Motor neuron (in vitro differentiated cells): Measurements from ENCODE around the gene DAAM2. TPM values are rescaled to one million over a fixed set of nuclear protein-coding genes. Genes with fewer than 3 reads are reported as not detected.

Source experiments
- ATAC-seq, 8 experiments: fragments of 200-7000 bp; cut with Tn5 transposase; replicated peaks in 6 of 8; 2 replicates each; pipeline ENCODE4 v1.8.0; 2021; ENCODE audit warnings: mild to moderate bottlenecking in 8 of 8, moderate library complexity in 8 of 8
- H3K27ac ChIP-seq, 2 donors: fragments of 250-450 bp; sonication (Bioruptor Pico); 2 replicates each; pipeline ENCODE4 v1.9.0; 2021; ENCODE audit warnings: antibody characterized with exemption in 2 of 2, mild to moderate bottlenecking in 2 of 2, moderate library complexity in 1 of 2
- H3K4me1 ChIP-seq, 2 donors: fragments of 250-450 bp; sonication (Bioruptor Pico); replicated peaks in 1 of 2; 2 replicates each; pipeline ENCODE4 v1.6.1; 2021; ENCODE audit warnings: antibody characterized with exemption in 2 of 2, mild to moderate bottlenecking in 2 of 2, moderate library complexity in 1 of 2
- H3K4me3 ChIP-seq, 5 donors: fragments of 250-450 bp; sonication (Bioruptor Pico); 2 replicates each; pipeline ENCODE4 v1.9.0; 2021; ENCODE audit warnings: antibody characterized with exemption in 5 of 5, mild to moderate bottlenecking in 5 of 5, moderate library complexity in 4 of 5
- WGBS, 10 experiments: fragments of 450-650 bp; shearing (Covaris generic); methylation state at CpG; one replicate each; pipeline ENCODE4 v1.0.0; 2022; 5-methylcytosine and 5-hydroxymethylcytosine counted together
- in situ Hi-C, 9 experiments: fragments of 400-800 bp; cut with MboI; loops; one replicate each; pipeline ENCODE4 v1.15.0; 2021; ENCODE audit warnings: low sequenced_read_pairs in 9 of 9, low pct_unique_long_range_greater_than_20kb in 2 of 9; ENCODE audit not compliant: unreplicated experiment in 9 of 9
- total RNA-seq, 8 experiments: library from RNA; unstranded; fragments of 300-600 nt; gene quantifications; 2 replicates each; pipeline versions ENCODE4 v1.2.3 to v1.2.4, GENCODE V29; 2022

DAAM2 gene
- 10 to 100 TPM in 1 of 8 experiments, 1 to 10 TPM in 6, under 1 TPM in 1; 0.60 to 11.3 (median 2.4) TPM for total RNA-seq

GRCh38 chr6:39791850-39792539 is at the start of gene DAAM2:
Gene DAAM2 (plus strand): TSS chr6:39792376. CDS start chr6:39856303, 63,927 bp downstream.
- in situ Hi-C loops, result no loop called here
- ATAC-seq, result peak; percentile 94 to 98 (median 96)
- Histone ChIP-seq H3K4me3 (peak within 1 kb of the TSS; percentile 32 to 45 (median 37)), H3K4me1 (peaks cover 3 to 9% of the 10 kb centered on the region in 2 donors), H3K27ac (no peak within 1 kb of the TSS)
- 5 to 100% (median 11%) methylated on average over 1 to 37 of the region's 55 CpGs; no CpG with 5 or more reads in 1 of the 10 experiments for WGBS, 10 experiments

- 26 to 100% (median 88%) methylated on average over 1 to 3 of the region's 3 CpGs for WGBS, 10 experiments
- Histone ChIP-seq H3K4me3 (no peak overlapping the region), H3K27ac (no peak overlapping the region), H3K4me1 (no peaks in the 10 kb centered on the region)
- in situ Hi-C loops, result no loop called here
- no peak for ATAC-seq
Measured at GRCh38 chr6:39746795-39747194, 45.4 kb upstream of the DAAM2 start.

- 74 to 100% (median 87%) methylated on average over 1 to 10 of the region's 12 CpGs; no CpG with 5 or more reads in 2 of the 10 experiments for WGBS, 10 experiments
- H3K4me1 ChIP-seq, result peaks cover 2 to 3% of the 10 kb centered on the region in 2 donors
- no peak overlapping the region for H3K27ac ChIP-seq
- no peak overlapping the region for H3K4me3 ChIP-seq
- in situ Hi-C loops, result no loop called here
- ATAC-seq, result no peak
Measured at GRCh38 chr6:39752835-39753724, 39.1 kb upstream of the DAAM2 start.

- ATAC-seq, result peak in 5 of 8 experiments; percentile 22 to 86 (median 53)
- 5 to 100% (median 43%) methylated on average over 1 to 3 of the region's 3 CpGs; no CpG with 5 or more reads in 3 of the 10 experiments for WGBS, 10 experiments
Measured at GRCh38 chr6:39753725-39754045, 38.5 kb upstream of the DAAM2 start.

GRCh38 chr6:39754514-39755115 is 37.6 kb upstream of the DAAM2 start:
- H3K4me1 ChIP-seq, result peaks cover 2 to 3% of the 10 kb centered on the region in 2 donors
- H3K27ac ChIP-seq, result no peak overlapping the region
- ATAC-seq, result no peak
- in situ Hi-C loops, result no loop called here
- H3K4me3 ChIP-seq, result no peak overlapping the region
- WGBS, 10 experiments, result 19 to 100% (median 77%) methylated on average over 2 to 5 of the region's 5 CpGs

More at GRCh38 chr6:39753725-39754045, 38.5 kb upstream of the DAAM2 start:
- peaks cover 2 to 3% of the 10 kb centered on the region in 2 donors for H3K4me1 ChIP-seq
- H3K4me3 ChIP-seq, result no peak overlapping the region
- in situ Hi-C loops, result no loop called here
- no peak overlapping the region for H3K27ac ChIP-seq

- in situ Hi-C loops, result no loop called here
- H3K4me1 ChIP-seq, result peaks cover 2 to 3% of the 10 kb centered on the region in 2 donors
- ATAC-seq, result no peak
- no peak overlapping the region for H3K4me3 ChIP-seq
- no peak overlapping the region for H3K27ac ChIP-seq
- WGBS, 10 experiments, result 42 to 100% (median 80%) methylated on average over 1 of the region's 1 CpG; no CpG with 5 or more reads in 1 of the 10 experiments
Measured at GRCh38 chr6:39755231-39755630, 36.9 kb upstream of the DAAM2 start.

- WGBS, 10 experiments, result 50 to 100% (median 92%) methylated on average over 1 to 2 of the region's 2 CpGs; no CpG with 5 or more reads in 2 of the 10 experiments
- Histone ChIP-seq H3K4me3 (no peak overlapping the region), H3K27ac (no peak overlapping the region), H3K4me1 (peaks cover 2 to 3% of the 10 kb centered on the region in 2 donors)
- ATAC-seq, result no peak
- in situ Hi-C loops, result no loop called here
Measured at GRCh38 chr6:39756582-39756981, 35.6 kb upstream of the DAAM2 start.

- Histone ChIP-seq H3K4me3 (no peak overlapping the region), H3K4me1 (no peaks in the 10 kb centered on the region), H3K27ac (no peak overlapping the region)
- WGBS, 10 experiments, result 57 to 100% (median 90%) methylated on average over 1 to 2 of the region's 2 CpGs; no CpG with 5 or more reads in 3 of the 10 experiments
- in situ Hi-C loops, result no loop called here
- no peak for ATAC-seq
Measured at GRCh38 chr6:39758905-39759605, 33.1 kb upstream of the DAAM2 start.

GRCh38 chr6:39760226-39760952 is 31.8 kb upstream of the DAAM2 start:
- H3K4me3 ChIP-seq, result no peak overlapping the region
- in situ Hi-C loops, result no loop called here

GRCh38 chr6:39765508-39766065 is 26.6 kb upstream of the DAAM2 start:
- in situ Hi-C loops, result no loop called here
- no peak for ATAC-seq
- H3K27ac ChIP-seq, result no peak overlapping the region
- no peak overlapping the region for H3K4me3 ChIP-seq
- WGBS, 10 experiments, result 0 to 81% (median 43%) methylated on average over 1 to 3 of the region's 3 CpGs; no CpG with 5 or more reads in 6 of the 10 experiments
- peaks cover 0 to 3% of the 10 kb centered on the region in 2 donors for H3K4me1 ChIP-seq

More at GRCh38 chr6:39760226-39760952, 31.8 kb upstream of the DAAM2 start:
- WGBS, 10 experiments, result 14 to 100% (median 83%) methylated on average over 1 to 3 of the region's 3 CpGs; no CpG with 5 or more reads in 1 of the 10 experiments
- no peaks in the 10 kb centered on the region for H3K4me1 ChIP-seq
- ATAC-seq, result no peak
- H3K27ac ChIP-seq, result no peak overlapping the region

- ATAC-seq, result peak in 3 of 8 experiments; percentile 28 to 47 (median 44)
- no peak overlapping the region for H3K4me3 ChIP-seq
- H3K27ac ChIP-seq, result no peak overlapping the region
- peaks cover 0 to 3% of the 10 kb centered on the region in 2 donors for H3K4me1 ChIP-seq
- 34 to 93% (median 58%) methylated on average over 1 to 5 of the region's 5 CpGs for WGBS, 10 experiments
- in situ Hi-C loops, result no loop called here
Measured at GRCh38 chr6:39769012-39769411, 23.2 kb upstream of the DAAM2 start.

- H3K27ac ChIP-seq, result no peak overlapping the region
- ATAC-seq, result no peak
- in situ Hi-C loops, result no loop called here
- WGBS, 10 experiments, result 80 to 100% (median 86%) methylated on average over 1 to 4 of the region's 4 CpGs; no CpG with 5 or more reads in 7 of the 10 experiments
- peaks cover 0 to 3% of the 10 kb centered on the region in 2 donors for H3K4me1 ChIP-seq
- H3K4me3 ChIP-seq, result no peak overlapping the region
Measured at GRCh38 chr6:39770446-39770845, 21.7 kb upstream of the DAAM2 start.
